B cell (primary cell): ENCODE data around the gene OR2J1.
"Not testable (repeated sequence)": the region's sequence is repeated elsewhere in the genome, so short reads cannot be mapped to it uniquely, and the experiment has no call there.

Experiments used
- EZH2 ChIP-seq: IDR thresholded peaks from 2 replicates; pipeline ENCODE4 v1.6.1; 2012; ENCODE audit warnings: borderline replicate concordance, low read depth, mild to moderate bottlenecking, moderate library complexity, low read length; ENCODE audit not compliant: insufficient read depth, poor library complexity, severe bottlenecking
- TF ChIP-seq, protein P1 (sequence below): fragments of 200-600 bp; IDR thresholded peaks from one replicate; pipeline ENCODE4 v1.8.0; 2022; ENCODE audit warnings: antibody characterized with exemption, mild to moderate bottlenecking

DNA sequence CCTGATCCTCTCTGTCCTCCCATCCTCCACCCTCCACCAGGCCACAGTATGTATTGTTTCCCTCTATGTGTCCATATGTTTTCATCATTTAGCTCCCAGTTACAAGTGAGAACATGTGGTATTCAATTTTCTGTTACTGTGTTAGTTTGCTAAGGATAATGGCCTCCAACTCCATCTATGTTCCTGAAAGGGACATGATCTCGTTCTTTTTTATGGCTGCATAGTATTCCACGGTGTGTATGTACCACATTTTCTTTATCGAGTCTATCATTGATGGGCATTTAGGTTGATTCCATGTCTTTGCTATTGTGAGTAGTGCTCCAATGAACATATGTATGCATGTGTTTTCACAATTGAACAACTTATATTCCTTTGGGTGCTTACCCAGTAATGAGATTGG lies 50.2 kb downstream of the OR2J1 start:
- TF ChIP-seq, protein P1, sequence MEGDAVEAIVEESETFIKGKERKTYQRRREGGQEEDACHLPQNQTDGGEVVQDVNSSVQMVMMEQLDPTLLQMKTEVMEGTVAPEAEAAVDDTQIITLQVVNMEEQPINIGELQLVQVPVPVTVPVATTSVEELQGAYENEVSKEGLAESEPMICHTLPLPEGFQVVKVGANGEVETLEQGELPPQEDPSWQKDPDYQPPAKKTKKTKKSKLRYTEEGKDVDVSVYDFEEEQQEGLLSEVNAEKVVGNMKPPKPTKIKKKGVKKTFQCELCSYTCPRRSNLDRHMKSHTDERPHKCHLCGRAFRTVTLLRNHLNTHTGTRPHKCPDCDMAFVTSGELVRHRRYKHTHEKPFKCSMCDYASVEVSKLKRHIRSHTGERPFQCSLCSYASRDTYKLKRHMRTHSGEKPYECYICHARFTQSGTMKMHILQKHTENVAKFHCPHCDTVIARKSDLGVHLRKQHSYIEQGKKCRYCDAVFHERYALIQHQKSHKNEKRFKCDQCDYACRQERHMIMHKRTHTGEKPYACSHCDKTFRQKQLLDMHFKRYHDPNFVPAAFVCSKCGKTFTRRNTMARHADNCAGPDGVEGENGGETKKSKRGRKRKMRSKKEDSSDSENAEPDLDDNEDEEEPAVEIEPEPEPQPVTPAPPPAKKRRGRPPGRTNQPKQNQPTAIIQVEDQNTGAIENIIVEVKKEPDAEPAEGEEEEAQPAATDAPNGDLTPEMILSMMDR, result not testable (repeated sequence)
- not testable (repeated sequence) for TF ChIP-seq EZH2
